HG03280 (cell line): ENCODE data around the gene VSTM2L.

Experiments used
- ATAC-seq: cut with Tn5 transposase; IDR thresholded peaks from one replicate; pipeline ENCODE4 v1.9.1; 2021; ENCODE audit warnings: mild to moderate bottlenecking, moderate library complexity; ENCODE audit not compliant: unreplicated experiment

The VSTM2L gene

DNA sequence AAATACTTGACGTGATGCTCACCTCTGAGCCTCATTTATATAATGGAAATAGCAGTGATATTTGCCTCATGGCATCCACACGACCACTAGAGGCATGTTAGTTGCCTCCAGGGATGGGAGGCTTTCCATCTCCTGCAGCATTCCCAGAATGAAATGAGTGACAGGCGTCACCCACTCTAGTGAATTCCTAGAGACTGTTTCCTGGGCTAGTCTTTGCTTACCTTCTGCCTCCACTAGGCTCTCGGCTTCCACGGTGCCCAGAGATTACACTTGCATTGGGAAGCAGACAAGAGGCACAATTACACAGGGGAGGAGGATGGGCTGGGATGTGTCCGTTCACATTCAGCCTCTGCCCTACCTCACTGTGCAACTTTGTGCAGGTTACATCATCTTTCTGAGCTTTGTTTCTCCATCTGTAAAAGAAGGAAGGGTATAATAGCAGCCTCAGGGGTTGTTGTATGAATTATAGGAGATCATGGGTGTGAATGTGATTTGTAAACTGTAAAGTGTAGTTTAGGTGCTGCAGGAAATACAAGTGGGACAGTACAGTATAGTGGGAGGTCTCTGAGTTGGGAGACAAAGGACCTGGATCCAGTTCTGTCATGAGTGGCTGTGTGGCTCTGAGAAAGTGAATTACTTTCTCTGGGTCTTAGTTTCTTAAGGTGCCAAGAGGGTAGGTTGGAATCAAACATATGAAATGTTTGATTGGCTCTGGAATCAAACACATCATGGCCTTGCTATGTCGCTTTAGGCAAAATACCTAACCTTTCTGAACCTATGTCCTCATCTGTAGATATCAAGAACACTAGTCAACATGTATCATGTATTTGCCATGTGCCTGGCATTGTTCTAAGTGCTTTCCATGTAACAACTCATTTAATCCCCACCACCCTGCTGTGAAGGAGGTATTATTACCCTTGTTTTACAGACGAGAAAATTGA is 3.6 kb upstream of the VSTM2L start:
- no peak for ATAC-seq

DNA sequence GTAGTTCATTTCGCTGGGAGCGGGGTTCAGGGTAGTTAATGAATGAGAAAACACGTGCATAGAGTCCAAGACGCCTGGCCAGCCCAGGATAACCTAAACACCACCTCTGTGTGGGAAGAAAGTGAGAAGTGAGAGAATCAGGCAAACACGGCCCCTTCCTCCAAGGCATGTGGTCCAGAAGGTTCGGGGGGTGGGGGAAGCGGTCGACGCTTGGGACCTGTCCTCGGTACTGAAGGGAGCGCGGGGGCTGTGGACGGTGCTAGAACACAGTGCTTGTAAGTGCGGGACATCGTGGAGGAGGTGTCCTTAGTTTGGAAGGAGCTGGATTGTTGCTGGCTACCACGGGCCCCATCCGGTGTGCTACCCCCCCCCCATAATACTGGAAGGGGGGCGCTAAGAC is 1.7 kb upstream of the VSTM2L start:
- ATAC-seq: no peak

DNA sequence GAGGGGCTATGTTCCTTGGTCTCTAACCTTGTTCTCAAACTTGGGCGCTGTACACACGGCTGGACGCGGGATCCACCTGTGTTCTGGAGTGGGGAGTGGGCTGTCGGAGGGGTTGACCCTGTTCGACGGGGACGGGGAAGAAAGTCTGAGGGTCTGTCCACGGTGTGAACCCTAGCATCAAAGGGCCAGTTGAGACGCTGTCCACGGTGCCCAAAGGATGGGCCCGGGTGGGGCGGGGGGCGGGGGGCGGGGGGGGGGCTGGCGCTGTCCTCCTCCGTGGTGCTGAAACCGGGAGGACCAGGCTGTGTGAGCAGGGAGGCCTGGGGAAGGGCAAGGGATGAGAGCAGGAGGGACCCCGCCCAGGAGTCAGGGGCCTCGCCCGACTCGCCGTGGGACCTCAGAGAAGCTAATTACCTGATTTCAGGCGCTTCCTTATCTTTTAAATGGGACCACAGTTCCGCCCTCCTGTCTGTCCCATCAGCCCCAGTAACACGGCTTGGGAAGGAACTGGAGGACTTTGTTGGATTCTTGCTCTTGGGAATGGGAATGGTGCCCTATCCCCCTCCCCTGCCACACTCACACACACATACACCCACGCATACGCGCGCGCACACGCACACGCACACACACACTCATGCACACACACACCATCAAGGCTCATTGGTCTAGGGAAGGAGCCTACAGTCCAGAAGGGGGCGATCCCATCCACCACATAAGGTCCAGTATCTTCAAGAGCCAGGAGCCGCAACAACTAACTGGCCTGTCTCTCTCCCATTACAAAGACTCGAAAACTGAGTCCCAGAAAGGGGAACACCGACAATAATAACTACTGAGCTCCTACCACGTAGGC is 1.0 kb upstream of the VSTM2L start:
- no peak for ATAC-seq

DNA sequence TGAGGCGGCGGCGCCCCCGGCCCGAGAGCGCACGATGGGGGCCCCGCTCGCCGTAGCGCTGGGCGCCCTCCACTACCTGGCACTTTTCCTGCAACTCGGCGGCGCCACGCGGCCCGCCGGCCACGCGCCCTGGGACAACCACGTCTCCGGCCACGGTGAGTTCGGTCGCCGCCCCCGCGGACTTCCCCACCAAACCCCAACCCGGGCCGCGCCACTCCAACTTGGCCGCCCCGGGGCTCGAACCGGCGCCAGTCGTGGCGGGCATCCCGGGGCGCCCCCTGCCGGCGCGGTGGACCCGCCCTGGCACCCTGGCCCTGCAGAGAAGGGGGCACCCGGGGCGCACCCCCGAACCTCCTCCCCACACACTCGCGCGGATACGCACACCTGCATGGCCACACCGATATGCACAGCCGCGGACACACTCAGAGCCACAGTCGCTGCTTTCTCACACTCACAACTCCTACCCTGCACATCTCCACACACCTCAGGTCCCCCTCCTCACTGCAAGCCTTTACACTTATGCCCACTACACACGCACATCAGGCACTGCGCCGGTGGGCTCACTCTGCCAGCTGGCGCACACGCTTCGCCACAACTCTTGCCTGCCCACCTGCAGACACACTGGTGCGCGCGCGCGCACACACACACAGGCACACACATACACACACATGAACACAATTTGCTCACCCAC is 535 bp downstream of the VSTM2L start:
- no peak for ATAC-seq

DNA sequence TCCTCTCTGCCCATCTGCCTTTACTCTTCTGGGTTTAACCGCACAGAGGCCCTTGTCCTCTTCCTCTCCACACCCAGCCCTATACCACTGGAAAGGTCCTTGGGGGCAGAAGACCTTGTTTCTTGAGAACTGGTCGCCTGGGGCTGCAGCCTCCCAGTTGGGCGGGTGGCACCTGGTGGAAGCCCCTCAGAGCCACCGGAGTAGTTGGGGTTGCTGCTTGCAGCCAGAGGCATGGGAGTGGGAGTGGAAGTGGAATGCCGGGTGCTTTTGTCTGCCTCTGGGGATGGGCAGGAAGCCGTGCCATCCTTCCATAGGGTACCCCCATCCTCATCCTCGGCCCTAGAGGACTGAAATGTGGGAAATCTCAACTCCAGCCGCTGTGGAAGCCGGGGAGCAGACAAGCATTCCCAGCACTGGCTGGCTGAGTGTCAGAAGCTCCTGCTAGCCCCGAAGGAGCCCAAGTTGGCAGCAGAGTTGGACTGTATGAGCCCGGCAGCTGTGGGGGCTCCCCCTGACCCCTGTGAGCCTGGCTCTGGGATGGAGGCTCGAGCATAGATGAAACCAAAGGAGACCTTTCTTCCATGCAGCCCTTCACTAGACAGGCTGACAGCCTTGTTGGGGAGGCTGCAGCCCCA is 1.2 kb downstream of the VSTM2L start:
- no peak for ATAC-seq

DNA sequence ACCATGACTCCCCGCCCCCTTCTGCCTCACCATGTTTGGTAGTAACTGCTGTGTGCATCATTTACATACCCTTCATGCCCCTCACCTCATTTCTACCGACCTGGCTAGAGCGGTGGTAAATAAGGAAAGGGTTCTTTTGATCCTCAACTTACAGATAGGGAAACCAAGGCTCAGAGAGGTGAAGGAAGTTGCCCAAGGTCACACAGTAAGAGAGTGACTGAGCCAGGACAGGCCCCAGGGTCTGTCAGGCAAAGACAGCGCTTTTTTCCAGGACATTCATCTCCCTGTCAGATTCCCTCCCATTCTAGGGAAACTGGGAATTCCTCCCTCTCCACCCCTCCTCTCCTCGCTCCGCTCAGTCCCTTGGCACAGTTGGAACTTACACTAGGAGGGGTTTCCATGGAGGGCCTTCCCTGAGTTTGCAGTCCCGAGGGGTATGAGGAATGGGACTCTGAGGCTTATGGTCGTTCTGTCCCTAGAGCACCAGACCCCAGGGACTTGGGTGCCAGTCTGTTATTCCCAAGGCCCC is 2.0 kb downstream of the VSTM2L start:
- no peak for ATAC-seq

DNA sequence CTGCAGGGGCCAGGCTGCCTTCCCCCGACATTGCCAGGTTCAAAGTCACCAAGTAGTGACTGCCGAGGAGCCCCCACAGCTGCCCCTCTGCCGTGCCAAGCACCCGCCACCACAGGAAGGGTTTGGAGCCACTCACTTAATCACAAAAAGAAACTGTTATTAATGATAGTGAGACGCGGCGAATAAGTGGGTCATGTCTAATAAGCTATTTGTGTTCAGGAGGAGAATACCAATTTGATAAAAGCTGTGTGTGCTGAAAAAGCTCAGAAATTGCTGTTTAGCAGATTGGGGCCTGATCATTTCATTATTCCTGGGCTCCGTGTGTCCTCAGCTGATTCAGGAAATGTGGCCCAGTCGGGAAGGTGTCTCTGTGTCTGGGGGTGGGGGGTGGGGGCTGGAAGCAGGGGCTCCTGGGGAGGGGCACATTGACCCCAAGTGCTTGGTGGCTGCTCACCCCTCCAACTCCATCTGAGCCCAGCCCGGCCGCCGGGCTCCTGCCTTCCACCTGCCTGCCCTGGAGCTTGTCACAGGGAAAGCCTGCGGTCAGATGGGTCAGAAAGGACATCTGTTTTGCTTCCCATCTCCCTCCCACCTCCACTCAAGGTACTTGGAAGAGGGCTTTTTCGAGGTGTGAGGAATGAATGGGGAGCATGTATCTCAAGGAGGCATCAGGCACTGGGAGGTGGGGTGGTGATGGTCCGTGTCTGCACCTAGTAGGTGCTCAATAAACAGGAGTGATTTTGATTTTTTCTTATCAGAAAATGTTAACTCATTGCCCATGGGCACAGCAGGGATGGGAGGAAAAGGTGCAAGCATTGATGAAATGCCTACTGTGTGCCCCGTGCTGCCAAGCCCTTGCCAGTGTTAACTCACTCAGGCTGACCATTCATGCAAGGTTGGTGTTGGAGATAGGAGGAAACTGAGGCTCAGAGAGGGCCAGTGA is 3.0 kb downstream of the VSTM2L start:
- no peak for ATAC-seq

DNA sequence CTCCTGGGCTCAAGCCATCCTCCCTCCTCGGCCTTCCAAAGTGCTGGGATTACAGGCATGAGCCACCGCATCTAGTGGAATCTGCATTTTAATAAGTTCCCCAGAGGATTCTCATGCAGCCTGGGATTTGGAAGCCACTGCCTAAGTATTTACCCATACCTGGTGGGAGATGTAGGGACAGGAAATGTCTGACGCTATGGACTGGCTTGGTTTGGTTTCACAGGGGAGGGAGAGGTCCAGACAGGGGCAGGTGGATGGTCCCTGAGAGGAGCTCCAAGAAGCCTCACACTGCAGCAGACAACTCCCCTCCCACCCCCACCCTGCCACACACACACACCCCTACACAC is 4.4 kb downstream of the VSTM2L start:
- ATAC-seq: no peak

DNA sequence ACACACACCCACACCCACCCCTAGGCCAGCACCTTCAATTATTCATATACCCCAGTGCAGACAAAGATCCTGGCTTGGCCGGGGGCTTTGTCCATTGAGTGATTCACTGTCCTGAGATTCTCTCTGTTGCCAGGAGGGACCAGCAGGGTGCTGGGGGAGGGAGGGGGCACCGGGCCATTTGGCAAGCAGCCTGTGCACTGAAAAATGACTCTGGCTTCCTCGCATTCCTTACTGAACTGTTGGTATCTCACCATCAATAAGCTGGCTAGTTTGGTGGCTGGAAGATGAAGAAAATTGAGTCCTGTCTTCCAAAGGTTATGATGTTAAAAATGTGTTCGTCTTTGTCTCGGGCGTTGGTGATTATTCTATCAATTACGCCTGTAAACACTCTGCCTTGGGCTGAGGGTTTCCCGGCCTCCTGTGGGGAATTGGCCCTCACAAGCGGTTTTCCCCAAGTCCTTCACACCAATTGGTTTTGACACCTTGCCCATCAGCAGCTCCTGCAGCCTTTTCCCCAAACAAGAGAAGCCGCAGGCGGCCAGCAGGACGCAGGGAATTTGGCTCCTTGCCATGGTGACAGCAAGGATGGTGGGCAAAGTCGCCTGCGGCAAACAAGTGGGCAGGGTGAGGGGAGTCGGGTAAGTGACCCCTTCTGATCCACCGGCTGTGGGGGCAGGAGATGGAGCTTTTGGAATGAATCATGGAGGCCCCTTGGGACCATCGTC is 4.9 kb downstream of the VSTM2L start:
- ATAC-seq: no peak

DNA sequence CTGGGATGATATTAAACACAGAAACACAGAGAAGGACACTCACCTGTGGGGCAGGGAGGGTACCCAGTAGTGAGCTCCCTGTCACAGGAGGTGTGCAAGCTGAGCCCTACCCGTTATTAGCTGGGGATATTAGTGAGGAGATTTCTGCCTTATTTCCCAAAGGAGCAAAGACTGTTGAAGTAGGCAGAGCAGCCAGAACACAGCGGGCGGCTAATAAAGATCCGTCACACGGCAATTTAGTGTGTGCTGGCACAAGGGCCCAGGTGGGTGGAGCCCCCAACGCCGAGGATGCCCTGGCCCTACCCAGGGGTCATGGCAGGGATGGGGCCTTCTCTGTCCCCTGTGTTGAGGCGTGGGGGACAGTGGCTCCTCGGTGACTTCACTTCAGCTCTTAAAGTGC is 8.3 kb downstream of the VSTM2L start:
- ATAC-seq: no peak

DNA sequence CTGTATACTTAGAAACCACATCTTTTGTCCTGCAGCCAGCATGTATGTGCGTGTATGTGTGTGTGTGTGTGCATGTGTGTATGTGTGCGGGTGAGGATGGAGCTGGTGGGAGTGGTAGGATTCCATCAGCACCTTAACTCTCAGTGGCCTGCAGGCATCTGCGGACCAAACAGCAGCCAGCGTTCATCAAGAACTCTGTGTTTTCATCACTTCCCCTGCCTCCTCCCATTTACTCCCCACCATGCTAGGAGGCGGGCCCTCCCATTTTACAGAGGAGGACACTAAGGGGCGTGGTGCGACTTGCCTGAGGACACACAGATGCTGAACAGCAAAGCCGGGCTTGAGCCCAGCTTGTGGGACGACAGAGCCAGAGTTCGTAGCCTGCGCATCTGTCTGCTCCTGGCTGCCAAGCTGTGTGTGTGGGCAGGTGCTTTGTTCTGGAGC is 8.9 kb downstream of the VSTM2L start:
- ATAC-seq: no peak

DNA sequence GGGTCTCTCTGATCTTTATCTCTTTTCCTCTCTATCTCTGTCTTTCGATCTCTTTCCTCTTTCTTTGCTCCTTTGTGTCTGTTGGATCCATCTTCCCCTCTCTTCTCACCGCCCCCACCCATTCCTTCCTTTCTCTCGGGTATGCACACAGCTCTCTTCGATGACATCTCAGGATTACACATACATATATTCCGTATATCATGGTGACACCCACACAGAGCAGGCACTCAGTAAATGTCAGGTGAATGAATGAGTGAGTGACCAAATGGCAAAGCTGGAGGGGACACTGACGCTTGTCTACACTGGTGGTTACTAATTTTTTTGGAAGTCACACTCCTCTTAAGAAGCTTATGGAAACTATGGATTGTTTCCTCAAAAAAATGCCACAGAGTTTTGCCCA is 9.9 kb downstream of the VSTM2L start:
- ATAC-seq: no peak

DNA sequence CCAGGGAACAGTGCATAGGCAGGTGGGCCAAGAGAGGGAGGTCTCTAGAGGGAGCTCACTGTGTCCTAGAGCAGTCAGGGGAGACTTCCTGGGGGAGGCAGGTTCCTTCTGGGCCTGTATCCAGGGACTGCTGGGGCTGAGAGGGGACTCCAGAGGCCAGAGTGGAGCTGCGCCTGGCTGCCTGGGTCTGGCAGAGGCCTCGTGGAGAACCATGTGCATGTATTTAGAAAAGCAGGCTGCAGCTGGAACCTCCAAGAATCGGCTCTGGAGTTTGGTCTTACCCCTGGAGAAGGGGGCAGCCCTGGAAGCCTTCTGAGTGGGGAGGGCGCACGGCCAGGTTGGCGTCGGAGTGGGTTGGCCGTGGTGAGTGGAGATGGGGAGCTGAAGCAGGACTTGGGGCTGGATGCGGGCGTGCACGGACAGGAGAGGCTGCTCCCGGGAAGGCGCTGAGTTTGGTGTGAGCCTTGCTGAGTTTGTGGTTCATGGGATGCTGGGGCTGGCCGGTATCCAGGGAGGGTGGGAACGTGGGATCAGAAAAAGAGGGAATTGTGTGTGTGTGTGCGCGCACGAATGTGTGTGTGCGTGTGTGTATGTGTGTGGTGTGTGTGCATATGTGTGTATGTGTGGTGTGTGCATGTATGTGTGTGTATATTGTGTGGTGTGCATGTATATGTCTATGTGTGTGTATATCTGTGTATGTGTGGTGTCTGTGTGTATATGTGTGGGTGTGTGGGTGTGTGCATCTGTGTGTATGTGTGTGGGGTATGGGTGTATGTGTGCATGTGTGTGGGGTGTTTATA is 10.8 kb downstream of the VSTM2L start:
- ATAC-seq: no peak

DNA sequence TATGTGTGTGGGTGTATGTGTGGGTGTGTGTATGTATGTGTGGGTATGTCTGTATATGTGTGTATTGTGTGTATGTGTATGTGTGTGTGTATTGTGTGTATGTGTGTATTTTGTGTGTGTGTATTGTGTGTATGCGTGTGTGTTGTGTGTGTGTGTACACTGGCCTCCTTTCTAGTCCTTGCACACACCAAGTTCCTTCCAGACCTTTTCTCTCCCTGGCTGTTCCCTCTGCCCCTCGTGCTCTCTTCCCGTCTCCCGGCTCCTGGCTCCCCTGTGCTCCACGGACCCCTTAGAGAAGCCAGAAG is 11.4 kb downstream of the VSTM2L start:
- no peak for ATAC-seq

DNA sequence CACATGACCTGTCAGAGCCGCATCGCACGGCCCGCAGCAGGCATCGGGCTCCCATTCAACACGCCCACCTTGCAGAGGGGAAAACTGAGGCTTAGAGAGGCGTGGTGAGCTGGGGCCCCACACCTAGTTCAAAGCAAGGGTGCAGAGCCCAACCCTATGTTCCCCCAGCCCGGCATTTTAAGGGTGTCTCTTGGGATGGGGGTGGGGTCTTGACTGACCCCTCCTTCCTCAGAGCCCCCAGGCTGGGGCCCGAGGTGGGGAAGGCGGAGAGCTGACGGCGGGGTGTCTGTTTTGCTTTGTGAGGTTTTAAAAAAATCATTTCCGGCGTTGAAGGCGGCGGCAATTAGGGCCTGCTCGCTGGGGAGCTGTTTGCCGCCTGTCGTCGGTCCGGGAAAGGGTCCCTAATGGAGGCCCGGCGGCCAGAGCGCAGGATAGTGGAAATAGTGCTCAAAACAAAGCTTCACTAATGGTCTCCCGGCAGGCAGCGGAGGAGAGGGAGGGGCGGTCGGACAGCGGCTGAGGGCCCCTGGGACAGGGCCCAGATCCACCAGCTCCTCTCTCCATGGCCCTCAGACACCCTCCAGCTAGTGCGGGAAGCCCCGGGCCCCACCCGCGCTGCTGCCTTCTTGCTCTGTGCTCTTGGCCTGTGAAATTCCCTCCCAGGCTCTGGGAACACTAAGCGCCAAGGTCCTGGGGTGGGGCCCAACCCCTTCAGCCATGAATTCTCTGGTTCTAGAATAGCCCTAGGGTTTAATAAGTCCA is 11.9 kb downstream of the VSTM2L start:
- no peak for ATAC-seq

DNA sequence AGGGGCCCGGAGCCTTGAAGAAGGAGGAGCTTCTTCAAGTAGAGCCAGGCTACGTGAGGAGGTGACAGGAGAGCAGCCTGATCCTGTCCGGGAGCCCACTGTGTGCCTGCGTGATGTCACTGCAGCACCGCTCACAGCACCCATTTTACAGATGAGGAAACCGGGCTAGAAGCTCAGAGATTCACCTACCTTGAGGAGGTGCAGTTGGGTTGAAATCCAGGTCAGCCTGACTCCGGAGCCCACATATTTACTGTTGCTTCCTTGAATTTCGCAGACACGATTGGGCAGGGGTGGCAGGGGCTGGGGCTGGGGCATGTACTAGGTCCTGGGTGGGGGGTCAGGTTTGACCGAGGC is 12.5 kb downstream of the VSTM2L start:
- no peak for ATAC-seq

DNA sequence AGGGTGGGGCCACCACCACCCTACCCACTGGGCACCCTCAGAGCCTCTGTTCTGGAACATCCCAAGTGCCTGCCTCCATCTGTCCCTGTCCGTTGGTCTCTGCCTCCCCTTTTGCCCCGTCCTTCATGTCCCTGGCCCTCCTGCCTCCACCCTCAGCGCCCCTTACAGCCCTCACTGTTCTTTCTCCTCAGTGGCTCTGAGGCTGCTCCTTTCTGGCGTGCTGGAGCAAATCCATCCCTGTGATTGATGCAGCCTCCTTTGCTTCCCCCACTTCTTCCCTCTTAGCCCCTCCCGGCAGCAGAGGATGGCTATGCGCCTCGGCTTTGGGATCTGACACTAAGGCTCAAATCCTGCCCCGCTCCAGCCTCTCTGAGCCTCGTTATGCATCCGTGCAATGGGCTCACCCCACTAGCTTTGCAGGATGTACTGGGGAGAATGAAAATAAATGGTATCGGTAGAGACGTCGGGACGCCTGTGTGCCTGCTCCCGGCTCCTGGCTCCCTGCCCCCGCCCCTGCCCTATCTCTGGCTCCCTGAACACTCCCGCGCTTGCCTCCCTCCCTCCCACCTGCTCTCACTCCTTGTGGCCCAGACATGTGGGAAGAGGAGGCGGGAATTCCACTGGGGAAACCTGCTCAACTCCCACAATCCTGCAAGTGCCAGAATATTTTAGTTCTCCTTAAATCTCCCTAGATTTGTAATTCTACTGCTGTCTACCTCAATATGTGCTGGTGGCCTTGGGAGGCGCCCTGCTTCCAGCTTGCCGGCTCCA is 13.1 kb downstream of the VSTM2L start:
- no peak for ATAC-seq
